Activated CD8-positive, alpha-beta memory T cell treated with anti-CD3 and anti-CD28 coated beads, Interleukin-2, amount 50 U/mL, for 24 hours (primary cell): ENCODE measurements around the gene VENTX.

Source experiments
- DNase-seq: peaks from one replicate; pipeline ENCODE4 v3.0.0-alpha.2; 2020; ENCODE audit errors: extremely low read depth

VENTX gene

DNA sequence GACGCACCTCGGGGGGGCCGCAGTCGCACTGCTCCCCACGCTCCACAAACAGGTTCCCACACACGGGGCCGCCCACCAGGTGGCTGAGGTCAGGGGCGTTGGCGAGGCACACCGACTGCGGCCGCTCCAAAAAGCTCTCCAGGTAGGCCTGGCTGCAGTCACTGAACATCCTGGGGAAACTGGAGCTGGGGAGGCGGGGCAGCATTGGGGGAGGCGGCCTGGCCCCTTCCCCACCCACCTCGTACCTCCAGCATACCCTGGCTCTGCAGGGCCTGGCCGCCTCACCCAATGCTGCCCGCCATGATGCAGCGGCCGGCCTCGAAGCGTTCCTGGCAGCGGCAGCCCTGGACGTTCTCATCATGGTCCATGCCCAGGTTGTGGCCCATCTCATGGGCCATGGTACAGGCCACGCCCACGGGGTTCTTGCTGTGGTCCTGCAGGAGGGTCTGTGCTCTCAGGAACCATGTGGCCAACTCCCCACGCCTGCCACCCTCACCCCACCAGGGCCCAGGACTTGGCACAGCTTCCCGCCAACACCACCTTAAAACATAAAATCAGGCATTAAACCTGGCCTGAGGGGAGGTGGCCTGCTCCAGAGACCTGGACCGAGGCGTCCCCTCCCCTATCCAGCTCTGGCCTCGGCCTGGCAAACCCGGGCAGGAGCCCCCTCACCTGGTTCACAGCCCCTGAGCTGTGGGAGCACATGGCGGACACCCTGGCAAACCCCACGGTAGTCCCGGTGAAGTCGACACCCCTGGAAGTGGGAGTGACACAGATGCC, 34.1 kb downstream of the VENTX start:
- DNase-seq, result no peak

DNA sequence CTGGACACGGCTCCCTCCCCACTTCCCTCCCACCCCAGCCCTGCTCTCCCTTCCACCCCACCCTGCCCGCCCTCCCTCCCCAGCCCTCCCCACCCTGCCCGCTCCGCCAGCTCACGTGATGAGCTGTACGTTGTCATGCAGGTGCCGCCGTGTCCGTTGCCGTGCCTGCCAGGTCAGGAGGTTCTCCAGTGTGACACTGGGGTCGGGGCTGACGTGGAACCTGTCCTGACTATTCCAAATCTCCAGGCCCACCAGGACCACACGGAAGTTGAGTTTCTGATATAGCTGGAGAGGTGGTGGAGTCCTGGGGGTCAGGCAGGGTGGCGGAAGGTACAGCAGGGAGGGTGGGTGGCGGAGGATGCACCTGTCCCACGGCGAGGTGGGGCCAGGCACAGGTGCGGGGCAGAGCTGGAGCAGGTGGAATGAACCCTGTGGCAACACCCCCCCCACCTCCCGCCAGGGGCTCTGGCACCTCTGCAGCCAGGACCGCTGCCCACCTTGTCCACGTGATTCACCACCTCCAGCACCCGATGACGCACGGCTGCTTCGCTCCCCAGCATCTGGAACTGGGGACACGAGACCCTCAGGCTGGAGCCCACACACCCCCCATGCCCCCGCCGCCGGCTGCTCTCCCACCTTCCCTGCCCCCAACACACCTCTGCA, 34.8 kb downstream of the VENTX start:
- no peak for DNase-seq

DNA sequence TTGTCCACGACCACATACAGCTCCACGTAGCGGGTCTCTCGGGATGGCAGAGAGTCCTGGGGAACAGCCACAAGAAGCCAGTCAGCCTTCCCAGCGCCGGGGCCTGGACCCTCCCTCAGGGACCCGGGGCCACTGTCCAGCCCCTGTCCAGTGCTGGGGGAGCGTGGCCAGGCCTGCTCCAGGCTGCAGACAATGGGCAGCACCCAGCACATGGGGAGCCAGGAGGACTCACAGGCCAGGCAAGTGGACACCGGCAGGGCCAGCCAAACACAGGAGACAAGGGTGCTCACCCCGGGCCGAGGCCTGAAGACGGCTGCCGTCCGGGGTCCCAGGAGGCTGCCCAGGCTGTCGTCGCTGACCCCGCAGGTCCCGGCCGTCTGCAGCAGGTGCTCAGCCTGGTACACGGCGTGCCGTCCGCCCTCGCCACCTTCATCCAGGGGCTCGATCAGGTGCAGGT, 35.3 kb downstream of the VENTX start:
- DNase-seq, result no peak

DNA sequence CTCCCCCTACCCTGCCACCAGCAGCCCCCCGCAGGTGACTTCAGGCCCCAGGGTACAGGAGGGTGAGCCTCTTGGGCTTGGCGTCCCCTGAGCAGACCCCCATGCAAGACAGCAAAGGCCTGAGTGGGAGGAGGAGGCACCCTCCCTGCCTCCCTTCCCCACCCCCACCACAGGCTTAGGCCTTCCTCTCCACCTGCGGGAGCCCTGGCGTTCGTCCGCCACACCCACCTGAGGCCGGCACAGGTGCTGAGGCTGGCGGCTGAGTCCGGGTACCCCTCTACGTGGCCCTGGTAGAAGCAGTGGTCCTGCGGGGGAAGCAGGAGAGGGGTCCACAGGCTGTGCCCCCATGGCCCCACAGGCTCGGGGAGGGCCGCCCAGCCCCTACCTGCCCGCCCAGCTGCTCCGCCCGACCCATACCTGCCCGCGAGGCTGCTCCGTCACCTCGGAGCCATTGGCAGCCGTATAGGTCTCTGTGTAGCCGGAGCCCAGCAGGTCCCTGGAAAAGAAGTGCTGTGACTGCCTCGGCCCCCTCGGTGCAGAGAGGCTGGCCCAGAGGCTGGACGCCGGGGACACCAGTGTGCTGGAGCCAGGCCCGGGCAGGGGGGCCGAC, 36.0 kb downstream of the VENTX start:
- no peak for DNase-seq

DNA sequence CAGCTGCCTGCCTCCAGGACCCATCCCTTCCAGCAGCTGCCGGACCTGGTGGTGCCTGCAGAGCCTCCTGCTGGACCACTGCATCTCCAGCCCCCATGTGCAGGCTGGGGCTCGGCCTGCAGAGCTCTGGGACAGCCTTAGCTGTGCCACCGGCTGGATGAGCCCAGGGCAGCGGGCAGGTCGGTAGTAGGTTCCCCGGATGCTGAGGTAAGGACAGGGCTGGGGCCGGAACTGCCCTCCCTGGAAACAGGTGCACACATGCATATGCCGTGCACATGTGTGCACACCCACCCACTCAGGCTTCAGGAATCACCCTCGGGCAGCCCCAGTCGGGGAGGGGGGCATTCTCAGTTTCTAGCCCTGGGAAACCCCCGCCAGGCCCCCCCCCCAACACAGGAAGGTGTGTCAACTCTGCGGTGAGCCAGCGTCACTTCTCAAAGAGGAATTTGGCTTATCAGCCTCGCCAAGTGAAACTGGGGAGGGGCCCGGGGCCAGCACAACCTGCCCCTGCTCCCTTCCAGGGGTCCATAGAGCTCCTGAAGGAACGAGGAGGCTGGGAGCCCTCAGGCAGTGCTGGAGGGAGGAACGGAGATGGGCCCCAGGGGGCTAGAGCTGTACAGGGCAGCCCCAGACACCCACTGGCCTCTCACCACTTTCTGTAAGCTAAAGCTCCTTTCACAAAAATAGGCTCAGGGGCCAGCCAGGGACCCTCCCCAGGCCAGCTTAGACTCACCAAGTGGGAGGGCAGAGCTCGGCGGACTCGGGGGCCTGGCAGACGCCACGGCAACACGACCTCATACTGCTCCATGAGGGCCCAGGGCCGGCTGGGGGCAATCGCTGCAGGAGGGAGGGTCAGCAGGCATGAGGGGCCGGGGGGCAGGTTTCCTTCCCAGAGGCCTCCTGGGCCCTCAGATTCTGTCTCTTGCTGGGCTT, 37.4 kb downstream of the VENTX start:
- DNase-seq, result peak; percentile 76

DNA sequence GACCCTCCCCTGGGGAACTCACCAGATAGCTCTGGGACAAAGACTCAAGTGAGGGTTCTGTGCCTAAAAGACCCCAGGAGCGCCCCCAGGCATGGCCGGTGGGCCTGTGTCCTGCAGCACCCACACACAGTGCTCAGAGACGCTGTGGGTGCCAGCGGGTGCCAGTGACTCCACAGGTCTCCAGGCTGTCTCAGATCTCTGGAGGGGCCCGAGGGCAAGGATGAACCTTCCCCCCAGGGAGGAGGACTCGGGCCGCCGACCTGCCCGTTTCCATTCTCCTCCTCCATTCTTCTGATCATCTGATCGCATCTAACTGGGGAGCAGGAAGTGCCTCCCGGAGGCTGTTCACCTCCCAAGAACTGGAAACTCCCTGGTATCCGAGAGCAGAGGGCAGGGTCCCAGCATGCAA, 38.0 kb downstream of the VENTX start:
- DNase-seq, result no peak

DNA sequence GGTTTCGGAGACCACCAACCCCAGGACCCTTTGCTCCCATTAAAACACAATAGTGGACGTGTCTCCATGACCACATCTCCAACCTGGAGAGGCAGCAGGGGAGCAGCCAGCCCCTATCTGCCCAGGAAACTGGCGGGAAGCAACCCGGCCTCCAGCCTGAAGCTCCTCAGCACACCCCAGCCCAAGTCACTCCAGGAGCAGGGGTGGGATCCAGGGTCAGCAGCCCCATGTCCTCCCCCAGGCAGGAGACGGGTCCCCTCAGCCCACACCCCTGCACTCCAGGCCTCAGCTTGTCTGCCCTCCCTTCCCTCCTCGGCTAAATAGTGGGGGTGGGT, 38.4 kb downstream of the VENTX start:
- DNase-seq, result no peak

DNA sequence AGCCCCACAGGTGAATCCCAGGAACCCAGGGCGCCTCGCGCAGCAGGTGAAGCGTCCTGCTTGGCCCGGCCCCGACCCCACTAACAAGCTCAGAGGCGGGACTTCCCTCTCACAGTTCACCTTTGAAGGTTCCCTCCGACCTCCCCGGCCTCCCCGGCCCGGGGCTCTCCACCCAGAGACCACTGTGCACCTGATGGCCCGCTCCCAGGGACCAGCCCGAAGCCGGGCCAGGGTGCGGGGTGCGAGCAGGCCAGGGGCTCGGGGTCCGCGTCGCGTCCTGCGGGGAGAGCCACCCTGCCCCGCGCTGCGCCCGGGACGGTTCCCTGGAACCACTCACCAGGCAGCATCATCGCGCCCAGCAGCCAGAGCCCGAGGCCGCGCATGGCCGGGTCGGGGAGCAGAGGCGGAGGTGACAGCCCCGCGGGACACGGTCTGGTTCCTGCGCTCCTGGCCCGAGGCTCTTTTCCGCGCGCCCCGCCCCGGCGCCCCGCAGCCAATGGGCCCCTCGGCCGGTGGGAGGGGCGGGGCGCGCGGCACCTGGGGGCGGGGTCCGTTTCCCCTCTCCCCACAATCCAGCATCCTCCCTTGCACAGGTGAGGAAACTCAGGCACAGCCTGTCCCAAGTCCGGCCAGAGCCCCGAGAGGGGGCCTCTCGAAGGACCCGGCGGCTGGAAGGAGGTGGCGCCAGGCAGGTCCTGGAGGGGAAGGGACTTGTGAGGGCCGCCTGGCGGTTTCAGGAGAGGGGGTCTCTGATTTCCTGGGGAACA, 39.0 kb downstream of the VENTX start, which contains the start of gene ADAM8:
Gene ADAM8 (minus strand): TSS at position 434 of the 767 bp plus-strand sequence. CDS start 51 bp downstream, at position 383.
- no peak for DNase-seq

DNA sequence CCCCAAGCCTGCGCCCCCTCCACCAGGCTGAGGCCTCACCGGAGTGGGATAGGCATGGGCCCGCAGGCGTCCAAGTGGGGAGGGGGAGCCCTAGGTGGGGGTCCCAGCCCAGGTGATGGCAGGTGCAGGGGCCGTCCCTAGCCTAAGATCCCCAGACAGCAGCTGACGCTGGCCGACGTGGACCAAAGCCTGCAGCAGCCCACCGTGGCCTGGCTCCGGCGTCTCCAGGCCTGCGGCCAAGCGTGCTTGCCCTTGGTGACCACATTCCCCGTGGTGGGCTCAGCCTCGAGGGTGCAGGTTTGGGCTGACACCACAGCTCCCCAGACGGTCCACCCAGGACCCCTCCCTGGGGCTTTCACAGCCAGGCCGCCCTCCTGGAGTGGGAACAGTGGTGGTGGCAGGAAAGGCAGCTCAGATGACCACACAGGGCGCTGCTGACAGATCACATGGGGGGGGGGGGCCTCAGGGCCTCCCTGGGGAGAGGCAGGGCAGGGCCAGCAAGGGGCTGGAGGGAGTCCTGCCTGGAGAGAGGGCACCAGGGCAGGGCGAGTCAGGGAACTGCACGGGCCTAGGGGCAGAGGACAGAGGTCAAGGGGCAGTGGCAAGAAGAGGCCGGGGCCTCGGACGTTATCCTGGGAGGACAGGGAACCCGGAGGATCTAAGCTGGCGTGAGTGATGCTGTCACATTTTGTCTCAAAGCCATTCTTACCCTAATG, 39.8 kb downstream of the VENTX start:
- no peak for DNase-seq

DNA sequence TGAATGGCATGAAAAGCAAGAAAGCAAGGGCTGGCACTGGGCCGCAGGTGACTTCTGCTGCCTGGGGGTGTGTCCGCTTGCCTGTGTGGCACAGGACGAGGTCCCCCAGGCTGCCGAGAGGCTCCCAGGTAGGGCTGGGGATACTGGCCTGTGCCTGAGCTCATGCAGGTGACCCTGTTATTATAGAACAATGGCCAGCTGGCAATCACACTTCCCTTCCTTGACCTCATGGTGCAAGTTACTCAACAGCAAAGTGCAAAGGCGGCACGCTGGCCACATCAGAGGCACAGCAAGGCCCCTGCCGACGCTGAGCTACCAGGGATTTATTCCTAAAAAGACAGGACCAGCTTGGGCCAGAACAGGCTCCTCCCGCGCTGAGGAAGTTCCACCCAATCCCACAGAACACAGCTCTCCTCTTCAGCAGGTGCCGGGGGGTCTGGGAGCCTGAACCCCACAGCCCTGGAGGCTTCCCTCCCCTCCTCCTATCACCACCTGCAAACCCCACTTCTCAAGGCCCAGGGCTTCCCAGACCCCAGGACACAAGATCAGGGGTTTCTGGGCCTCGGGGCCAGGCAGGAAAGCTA, 40.4 kb downstream of the VENTX start:
- no peak for DNase-seq

DNA sequence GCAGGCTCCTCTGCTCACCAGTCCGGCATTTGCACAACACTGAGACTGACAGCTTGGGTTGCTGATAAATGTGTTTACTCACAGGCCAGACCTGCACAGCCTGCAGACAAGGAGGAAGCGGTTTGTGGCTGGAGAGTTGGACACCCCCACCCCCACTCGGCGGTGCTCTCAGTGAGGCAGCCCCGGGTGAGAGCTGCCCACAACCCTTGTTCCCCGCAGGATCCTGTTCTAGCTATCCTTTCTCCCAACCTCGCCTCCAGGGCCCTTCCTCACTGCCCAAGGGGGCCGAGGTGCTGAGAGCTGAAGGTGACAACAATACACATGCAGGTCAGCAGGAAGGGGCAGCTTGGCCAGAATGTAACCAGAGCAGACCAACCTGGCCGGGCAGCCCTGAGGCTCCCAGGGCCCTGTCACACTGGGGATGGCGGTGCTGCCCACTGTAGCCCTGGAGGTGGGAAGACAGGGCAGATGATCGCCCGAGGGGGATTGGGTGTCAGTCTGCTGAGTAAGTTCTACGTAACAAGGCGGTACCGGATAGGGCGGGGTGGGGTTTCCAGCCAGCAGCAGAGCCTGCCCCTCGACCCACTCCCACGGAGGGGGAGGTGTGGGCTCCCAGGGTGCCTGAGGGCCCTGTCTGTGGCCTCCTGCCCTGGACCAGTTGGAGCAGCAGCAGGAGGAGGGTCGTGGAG, 41.1 kb downstream of the VENTX start:
- no peak for DNase-seq

DNA sequence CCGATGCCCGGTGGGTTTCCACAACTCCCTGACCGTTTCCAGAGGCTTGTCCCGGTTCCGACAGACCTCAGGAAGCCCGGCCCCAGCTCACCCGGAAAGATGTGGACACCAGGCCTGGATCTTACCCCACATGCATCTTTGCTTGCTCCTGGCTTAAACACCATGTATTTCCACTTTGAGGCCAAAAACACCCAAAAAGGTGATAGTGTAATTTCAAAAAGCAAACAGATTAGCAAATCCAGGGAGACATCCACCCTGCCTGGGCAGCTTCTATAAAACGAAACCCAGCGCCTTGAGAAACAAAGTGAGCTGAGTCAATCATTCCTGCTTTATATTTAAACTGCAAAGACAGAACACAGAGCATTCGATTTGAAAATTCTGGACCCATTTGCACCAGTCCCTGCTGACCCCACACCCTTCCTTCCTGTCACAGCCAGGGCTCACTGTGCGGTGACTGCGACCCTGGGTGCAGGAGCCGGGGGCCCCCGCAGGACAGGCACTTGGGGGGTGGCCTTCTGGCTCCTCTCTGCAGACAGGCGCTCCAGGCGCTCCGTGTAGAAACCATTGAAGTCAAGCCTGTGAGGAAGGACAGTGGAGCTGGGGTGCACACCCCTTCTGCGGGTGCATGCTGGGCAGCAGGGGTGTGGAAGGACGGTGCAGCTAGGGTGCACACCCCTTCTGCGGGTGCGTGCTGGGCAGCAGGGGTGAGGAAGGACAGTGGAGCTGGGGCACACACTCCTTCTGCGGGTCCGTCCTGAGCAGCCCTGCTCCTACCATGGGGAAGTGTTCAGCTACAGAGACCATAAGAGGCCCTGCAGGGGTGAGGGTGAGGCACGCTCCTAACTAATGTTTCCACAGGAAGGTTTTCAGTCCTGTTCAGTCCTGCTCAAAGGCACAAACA, 41.9 kb downstream of the VENTX start:
- no peak for DNase-seq

DNA sequence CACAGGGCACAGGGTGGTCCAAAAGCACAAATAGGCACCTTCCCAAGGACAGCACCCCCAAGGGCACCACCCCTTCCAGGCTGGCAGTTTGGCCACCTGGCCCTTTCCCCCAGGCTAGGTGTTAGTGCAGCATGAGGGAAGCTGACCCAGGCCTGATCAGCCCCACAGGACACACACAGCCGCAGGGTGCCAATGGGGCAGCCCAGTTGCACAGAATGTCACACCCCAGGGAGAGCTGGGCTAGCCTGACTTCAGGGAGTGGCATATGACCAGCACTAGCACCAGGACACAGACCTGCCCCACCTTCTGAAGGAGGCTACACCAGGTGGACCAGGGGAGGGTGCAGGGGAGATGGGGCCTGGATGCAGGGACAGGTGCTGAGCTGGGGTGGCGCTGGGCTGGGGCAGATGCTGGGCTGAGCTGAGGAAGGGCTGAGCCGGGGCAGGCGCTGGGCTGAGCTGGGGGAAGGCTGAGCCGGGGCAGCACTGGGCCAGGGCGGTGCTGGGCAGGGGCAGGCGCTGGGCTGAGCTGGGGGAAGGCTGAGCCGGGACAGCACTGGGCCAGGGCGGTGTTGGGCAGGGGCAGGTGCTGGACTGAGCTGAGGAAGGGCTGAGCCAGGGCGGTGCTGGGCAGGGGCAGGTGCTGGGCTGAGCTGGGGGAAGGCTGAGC, 42.9 kb downstream of the VENTX start:
- no peak for DNase-seq

DNA sequence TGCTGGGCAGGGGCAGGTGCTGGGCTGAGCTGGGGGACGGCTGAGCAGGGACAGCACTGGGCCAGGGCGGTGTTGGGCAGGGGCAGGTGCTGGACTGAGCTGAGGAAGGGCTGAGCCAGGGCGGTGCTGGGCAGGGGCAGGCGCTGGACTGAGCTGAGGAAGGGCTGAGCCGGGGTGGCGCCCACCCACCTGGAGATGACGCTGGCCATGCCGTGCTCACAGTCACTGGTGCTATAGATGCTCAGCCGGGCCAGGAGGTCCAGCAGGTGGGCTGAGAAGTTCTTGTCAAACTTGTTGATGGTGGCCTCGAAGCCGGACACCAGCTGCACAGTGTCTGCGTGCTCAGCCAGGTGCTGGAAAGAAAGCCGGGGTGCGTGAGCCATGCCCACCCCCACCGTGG, 43.4 kb downstream of the VENTX start:
- DNase-seq, result no peak

DNA sequence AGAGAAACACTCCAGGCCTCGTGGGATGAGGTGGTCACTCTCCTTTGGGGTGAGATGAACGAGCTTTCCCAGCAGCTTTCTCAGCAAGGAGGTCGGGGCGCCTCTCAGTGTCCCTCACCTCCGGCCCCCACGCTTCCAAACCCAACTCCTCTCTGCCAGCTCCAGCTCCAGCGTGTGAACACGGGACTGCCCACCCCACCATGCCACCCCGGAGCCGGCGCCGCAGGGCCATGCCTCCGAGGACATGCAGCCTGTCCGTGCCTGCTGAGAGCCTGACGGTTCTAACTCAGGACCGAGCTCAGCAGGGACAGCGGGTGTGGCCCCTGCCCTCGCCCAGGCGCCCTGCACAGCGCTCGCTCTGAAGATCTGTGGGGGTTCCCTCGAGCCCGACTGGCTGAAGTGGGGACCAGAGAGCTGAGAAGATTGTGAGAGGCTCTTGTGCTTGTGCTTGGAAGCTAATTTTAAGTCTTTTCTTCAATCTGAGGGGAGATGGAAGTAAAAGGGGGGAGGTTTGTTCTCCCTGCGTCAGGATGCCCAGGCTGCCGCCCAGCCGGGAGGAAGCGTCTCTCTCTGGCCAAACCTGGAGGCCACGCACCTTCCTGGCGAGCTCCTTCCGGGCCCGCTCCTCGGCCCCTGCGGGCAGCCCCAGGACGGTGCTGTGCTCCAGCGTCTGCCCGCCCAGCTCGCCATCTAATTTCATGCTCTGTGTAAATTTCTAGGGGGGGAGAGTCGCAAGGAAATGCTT, 44.1 kb downstream of the VENTX start:
- DNase-seq, result no peak

DNA sequence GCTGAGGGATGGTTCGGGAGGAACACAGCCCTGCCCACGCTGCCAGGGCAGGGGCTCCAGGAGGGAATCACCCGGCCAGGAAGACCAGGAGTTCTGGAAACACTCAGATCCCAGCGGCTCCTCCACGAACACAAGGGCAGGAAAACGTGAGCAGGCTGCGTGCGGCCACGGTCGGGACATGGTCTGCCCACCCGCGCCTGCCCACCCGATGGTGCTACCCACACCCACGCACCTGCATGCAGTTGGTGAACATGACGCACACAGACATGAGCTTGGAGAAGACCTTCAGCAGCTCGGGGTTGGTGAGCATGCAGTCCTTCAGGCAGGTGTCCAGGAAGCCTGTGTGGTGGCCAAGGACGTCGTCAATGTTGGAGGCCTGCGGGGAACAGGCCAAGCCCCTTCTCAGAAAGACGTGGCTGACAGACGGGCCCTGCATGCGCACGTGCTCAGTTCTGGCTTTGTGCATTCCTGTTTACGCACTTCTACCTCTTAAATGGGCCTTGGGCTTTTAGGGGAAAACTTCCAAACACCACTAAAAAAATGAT, 45.3 kb downstream of the VENTX start:
- no peak for DNase-seq

DNA sequence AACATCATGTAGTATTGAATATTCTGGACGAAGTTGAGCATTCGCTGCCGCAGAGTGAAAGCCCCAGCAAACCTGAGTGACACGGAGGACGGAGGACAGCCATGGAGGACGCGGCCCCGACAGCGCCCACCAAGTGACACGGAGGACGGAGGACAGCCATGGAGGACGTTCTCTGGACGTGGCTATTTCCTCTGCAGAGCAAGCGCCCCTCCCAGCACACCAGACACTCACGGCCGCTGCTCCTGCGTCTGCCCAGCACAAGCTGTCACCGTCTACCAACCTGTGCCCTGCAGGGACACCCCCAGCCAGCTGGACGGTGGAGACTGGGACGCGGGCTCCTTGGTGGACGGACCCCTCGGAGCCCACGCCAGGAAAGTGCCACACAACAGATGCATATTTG, 46.3 kb downstream of the VENTX start:
- DNase-seq, result no peak
